Brain microvascular endothelial cell (primary cell): ENCODE data around the gene CTNNA3.

Experiments
- DNase-seq: peaks from one replicate; pipeline ENCODE4 v3.0.0-alpha.2; 2020
- H3K27ac ChIP-seq: fragments of 250-450 bp; sonication (Bioruptor Pico); 2 replicates; pipeline ENCODE4 v1.5.1; 2020; ENCODE audit warnings: mild to moderate bottlenecking, moderate library complexity
- H3K27me3 ChIP-seq: fragments of 250-450 bp; sonication (Bioruptor Pico); replicated peaks from 2 replicates; pipeline ENCODE4 v1.5.1; 2020; ENCODE audit warnings: mild to moderate bottlenecking
- H3K36me3 ChIP-seq: fragments of 250-450 bp; sonication (Bioruptor Pico); replicated peaks from 2 replicates; pipeline ENCODE4 v1.5.1; 2020; ENCODE audit warnings: mild to moderate bottlenecking
- H3K4me3 ChIP-seq: 2 replicates; pipeline ENCODE4 v1.5.1; 2011; ENCODE audit warnings: low read depth, mild to moderate bottlenecking, control low read depth, low read length, moderate library complexity
- CTCF ChIP-seq: IDR thresholded peaks from 2 replicates; pipeline ENCODE4 v1.5.1; 2011; ENCODE audit warnings: low read depth, mild to moderate bottlenecking, moderate library complexity, low read length, control low read depth, inconsistent platforms; ENCODE audit errors: missing control alignments
- in situ Hi-C: cut with HindIII; loops from 2 replicates; pipeline ENCODE4 v1.10.0; 2017; ENCODE audit warnings: low sequenced_read_pairs, low pct_ligation_motif_present

Gene CTNNA3

GRCh38 chr10:67385566-67385965, 310.4 kb downstream of the CTNNA3 start:
- TF ChIP-seq CTCF, result no peak
- in situ Hi-C loops, result no loop called here
- H3K27ac ChIP-seq, result no peak overlapping the region
- DNase-seq, result no peak
- H3K4me3 ChIP-seq, result no peak overlapping the region
- H3K36me3 ChIP-seq, result no peaks in the 10 kb centered on the region
- H3K27me3 ChIP-seq, result no peaks in the 10 kb centered on the region

GRCh38 chr10:67385089-67385488, 310.9 kb downstream of the CTNNA3 start:
- no peak for TF ChIP-seq CTCF
- in situ Hi-C loops, result no loop called here
- Histone ChIP-seq H3K27ac (no peak overlapping the region), H3K4me3 (no peak overlapping the region), H3K27me3 (no peaks in the 10 kb centered on the region), H3K36me3 (no peaks in the 10 kb centered on the region)
- DNase-seq, result no peak

GRCh38 chr10:67331121-67331910, 364.7 kb downstream of the CTNNA3 start:
- no peak for TF ChIP-seq CTCF
- no peaks in the 10 kb centered on the region for H3K36me3 ChIP-seq
- no peak for DNase-seq
- no peaks in the 10 kb centered on the region for H3K27me3 ChIP-seq
- H3K27ac ChIP-seq, result no peak overlapping the region
- no peak overlapping the region for H3K4me3 ChIP-seq
- in situ Hi-C loops, result no loop called here

- in situ Hi-C loops, result no loop called here
- TF ChIP-seq CTCF, result no peak
- no peak for DNase-seq
- no peak overlapping the region for H3K4me3 ChIP-seq
- no peaks in the 10 kb centered on the region for H3K27me3 ChIP-seq
- H3K27ac ChIP-seq, result no peak overlapping the region
- no peaks in the 10 kb centered on the region for H3K36me3 ChIP-seq
Observed at GRCh38 chr10:67327626-67328535, 368.1 kb downstream of the CTNNA3 start.

- no peak for TF ChIP-seq CTCF
- no peak for DNase-seq
- no peak overlapping the region for H3K27ac ChIP-seq
- H3K4me3 ChIP-seq, result no peak overlapping the region
- no peaks in the 10 kb centered on the region for H3K27me3 ChIP-seq
- H3K36me3 ChIP-seq, result no peaks in the 10 kb centered on the region
- in situ Hi-C loops, result no loop called here
Observed at GRCh38 chr10:67319976-67320375, 376.0 kb downstream of the CTNNA3 start.
